Measurements from ENCODE around the gene IKBKE. TPM values are rescaled to one million over a fixed set of nuclear protein-coding genes. Genes with fewer than 3 reads are reported as not detected.

Gene IKBKE
- total and polyA plus RNA-seq, 2 of the 8 experiments (the other 6 are each of a cell fraction or from before 2014, with no cell fraction given) = 8.6 to 12.0 TPM

- H3K27ac ChIP-seq (ENCODE audit: low read depth, low read length) = no peak overlapping the region
- no peak overlapping the region for H2BK120ac ChIP-seq (replicated peaks; ENCODE audit: low read depth, low read length)
- H3K36me3 ChIP-seq (ENCODE audit: control insufficient read depth in 2 of 4, insufficient read depth in 4 of 4, low read length in 3 of 4) = peaks cover 0 to 4% (median 2%) of the 10 kb centered on the region in 4 experiments; a peak in 2 of 8 replicates
- 90% methylated on average over 4 of the region's 4 CpGs; no CpG with 5 or more reads in 1 of the 2 experiments for WGBS, 2 experiments (ENCODE audit: extremely low coverage in 1 of 2, insufficient coverage in 1 of 2, insufficient read length in 1 of 2, insufficient replicate concordance in 2 of 2, low coverage in 1 of 2, low lambda C conversion rate in 2 of 2, missing lambda C conversion rate in 1 of 2)
- no peak overlapping the region for H2BK15ac ChIP-seq (ENCODE audit: low read length)
- CTCF ChIA-PET (ENCODE audit: partially characterized antibody) = interaction anchor here (1.1 to 8.1 kb wide), 14 partner anchors 11 to 120 kb away, joined by 3 to 239 read pairs (median 20); partner anchors contain the start of genes IKBKE and RASSF5
- peaks cover 2% of the 10 kb centered on the region in 2 experiments for H4K20me1 ChIP-seq (replicated peaks in 1 of 2; ENCODE audit: control insufficient read depth in 1 of 2, insufficient read depth in 2 of 2, low read length in 2 of 2)
- no peak overlapping the region for H2BK5ac ChIP-seq (ENCODE audit: low read depth, low read length)
- no peak overlapping the region for H2BK20ac ChIP-seq (ENCODE audit: low read length)
- no peaks in the 10 kb centered on the region for H3K4me1 ChIP-seq (replicated peaks in 1 of 4; ENCODE audit: control insufficient read depth in 3 of 4, insufficient read depth in 4 of 4, low read length in 3 of 4)
- no peaks in the 10 kb centered on the region for H3K27me3 ChIP-seq (replicated peaks in 1 of 4; ENCODE audit: control insufficient read depth in 3 of 4, extremely low read depth in 1 of 4, insufficient read depth in 3 of 4, low read length in 3 of 4)
- no peaks in the 10 kb centered on the region for H3K23me2 ChIP-seq (ENCODE audit: low read depth, low read length)
- no peak overlapping the region for H3K4ac ChIP-seq (replicated peaks; ENCODE audit: insufficient read length, low read depth, low read length)
- no peak overlapping the region for H2AK5ac ChIP-seq (ENCODE audit: low read depth, low read length)
- H3K23ac ChIP-seq (ENCODE audit: insufficient read length) = no peak overlapping the region
- no peak overlapping the region for H4K5ac ChIP-seq (ENCODE audit: insufficient read length, low read depth, low read length)
- H4K91ac ChIP-seq (replicated peaks; ENCODE audit: insufficient read length, low read length) = no peak overlapping the region
- no peak overlapping the region for H3K9ac ChIP-seq (replicated peaks in 1 of 4; ENCODE audit: extremely low read depth in 1 of 4, low read depth in 3 of 4, low read length in 3 of 4)
- POLR2A ChIA-PET (ENCODE audit: partially characterized antibody) = interaction anchor here (0.9 to 3.5 kb wide), 2 partner anchors 15 to 51 kb away, joined by 4 to 15 read pairs; partner anchors contain the start of gene RASSF5
- H2BK12ac ChIP-seq (ENCODE audit: low read depth, low read length) = no peak overlapping the region
- no peak overlapping the region for H2AFZ ChIP-seq (ENCODE audit: low read length)
- no peak overlapping the region for H3K14ac ChIP-seq (ENCODE audit: insufficient read length)
- H3K4me2 ChIP-seq (ENCODE audit: insufficient read depth in 1 of 2, low read depth in 2 of 2, low read length in 2 of 2) = no peak overlapping the region
- no peak overlapping the region for H3K56ac ChIP-seq (replicated peaks; ENCODE audit: insufficient read length, low read depth, low read length)
- H3K9me3 ChIP-seq (ENCODE audit: insufficient read depth in 2 of 2, low read depth in 1 of 2, low read length in 1 of 2) = no peaks in the 10 kb centered on the region
- DNase-seq (ENCODE audit: low read depth in 1 of 2, low spot score in 2 of 2) (no peak), FAIRE-seq (no peak)
- no peaks in the 10 kb centered on the region for H3K79me2 ChIP-seq (ENCODE audit: control insufficient read depth in 1 of 2, insufficient read depth in 2 of 2, low read length in 2 of 2)
- no peak overlapping the region for H4K8ac ChIP-seq (ENCODE audit: extremely low read depth, insufficient read depth, low read length)
- H3K79me1 ChIP-seq (ENCODE audit: low read depth, low read length) = no peaks in the 10 kb centered on the region
- H3K4me3 ChIP-seq (ENCODE audit: extremely low read depth in 1 of 4, insufficient read depth in 2 of 4, low read depth in 3 of 4, low read length in 4 of 4) = no peak overlapping the region
- no peak overlapping the region for H3K18ac ChIP-seq (ENCODE audit: extremely low read depth, low read length)
- TF ChIP-seq ASH2L (IDR thresholded peaks at IDR 0.05; ENCODE audit: low read length) (no peak), CTBP2 (IDR thresholded peaks at IDR 0.05; ENCODE audit: borderline replicate concordance, insufficient read depth, insufficient read length, low read length) (no peak), TAF7 (optimal IDR thresholded peaks at IDR 0.05; ENCODE audit: borderline replicate concordance, low read depth, low read length) (no peak), E2F6 (IDR thresholded peaks at IDR 0.05) (no peak), POU5F1 (IDR thresholded peaks at IDR 0.05; ENCODE audit: low read depth, low read length) (no peak), CHD2 (IDR thresholded peaks at IDR 0.05; ENCODE audit: low read length) (no peak), TEAD4 (IDR thresholded peaks at IDR 0.05; ENCODE audit: low read depth, low read length) (no peak), GABPA (IDR thresholded peaks at IDR 0.05; ENCODE audit: borderline replicate concordance, insufficient read depth, low read length) (no peak), KDM5A (IDR thresholded peaks at IDR 0.05; ENCODE audit: low read length) (no peak), ATF3 (IDR thresholded peaks at IDR 0.05; ENCODE audit: insufficient read depth, low read depth, low read length) (no peak), SIRT6 (IDR thresholded peaks at IDR 0.05; ENCODE audit: low read length) (no peak), EGR1 (IDR thresholded peaks at IDR 0.05; ENCODE audit: borderline replicate concordance, low read depth, low read length) (no peak), MAFK (IDR thresholded peaks at IDR 0.05; ENCODE audit: low read depth, low read length) (no peak), PHF8 (conservative IDR thresholded peaks at IDR 0.05; ENCODE audit: low read depth, low read length) (no peak)
Observed at GRCh38 chr1:206491616-206492015, 21.3 kb downstream of the IKBKE start.

Measured in H1 (cell line).